CD4-positive, alpha-beta T cell treated with Interleukin-4 for 4 hours (primary cell): ENCODE measurements around the gene ESPL1.

Experiments used
- DNase-seq: peaks from one replicate; pipeline ENCODE4 v3.0.0-alpha.2; 2020

The ESPL1 gene

GRCh38 chr12:53267999-53268629, at the start of gene ESPL1:
Gene ESPL1, plus strand, starts transcription at chr12:53268299. Its CDS starts 468 bp downstream, at chr12:53268767.
- DNase-seq, result peak; percentile 81

- no peak for DNase-seq
These were observed 49.4 kb upstream of the ESPL1 start for GRCh38 chr12:53218551-53219291.

DNA sequence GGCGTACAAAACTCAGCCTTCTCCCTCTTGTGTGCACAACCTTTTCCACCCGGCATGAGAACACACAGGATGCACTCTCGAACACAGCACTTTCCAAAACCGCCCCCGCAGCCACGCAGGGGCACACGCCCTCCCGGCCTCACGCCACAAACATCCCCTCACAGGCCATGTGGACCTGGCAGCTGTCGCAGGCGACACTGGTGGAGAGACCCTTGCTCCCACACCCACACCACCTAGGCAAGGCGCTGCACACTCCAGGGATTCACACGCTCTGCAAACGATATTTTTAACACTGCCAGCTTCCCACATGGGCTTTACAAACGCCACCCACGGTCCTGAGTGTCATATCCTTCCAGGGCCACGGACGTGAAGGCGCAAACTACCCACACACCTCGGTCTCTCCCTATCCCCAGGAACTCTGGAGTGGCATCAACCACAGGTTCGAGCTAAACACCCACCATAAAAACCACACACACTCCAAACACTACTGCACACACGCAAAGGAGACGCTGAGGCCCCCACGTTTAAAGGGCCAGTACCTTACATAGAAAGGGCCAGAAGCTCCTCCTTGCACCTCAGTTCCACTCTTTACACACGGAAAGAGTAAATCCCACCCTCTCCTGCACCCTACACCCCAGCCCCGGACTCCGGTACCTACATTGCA, 48.7 kb upstream of the ESPL1 start:
- DNase-seq, result peak; percentile 41

DNA sequence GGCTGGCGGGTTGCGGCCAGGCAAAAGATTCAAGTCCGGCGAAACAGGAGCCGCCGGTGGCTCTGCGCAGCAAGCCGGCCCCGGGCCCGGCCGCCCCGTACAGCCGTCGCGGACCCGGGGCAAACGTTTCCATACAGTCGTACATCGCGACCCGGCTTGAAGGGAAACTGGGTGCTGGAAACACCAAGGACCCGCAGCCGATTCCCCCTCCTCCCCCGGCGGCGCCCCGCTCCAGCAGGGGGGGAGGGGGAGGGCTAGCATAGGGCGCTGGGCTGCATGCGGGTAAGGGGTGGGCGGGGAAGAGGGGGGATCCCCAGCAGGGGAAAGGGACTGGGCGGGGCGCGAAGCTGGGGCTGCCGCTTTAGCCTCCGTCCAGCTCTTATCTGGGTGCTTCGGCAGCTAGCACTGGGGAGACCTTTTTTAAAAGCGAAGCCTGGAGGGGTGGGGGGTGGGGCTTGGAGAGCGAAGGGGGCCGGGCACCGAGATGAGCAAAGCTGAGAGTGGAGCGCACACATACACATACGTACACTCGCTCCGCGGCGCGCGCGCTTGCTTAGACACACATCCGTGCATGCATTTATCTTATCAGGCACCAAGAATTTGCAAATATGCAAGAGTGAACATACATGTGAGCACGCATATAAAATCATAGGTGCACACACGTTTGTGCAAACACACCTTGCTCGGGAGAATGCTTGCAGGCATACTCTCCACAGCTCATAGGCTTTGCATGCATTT, 48.0 kb upstream of the ESPL1 start:
- DNase-seq, result peak; percentile 78

DNA sequence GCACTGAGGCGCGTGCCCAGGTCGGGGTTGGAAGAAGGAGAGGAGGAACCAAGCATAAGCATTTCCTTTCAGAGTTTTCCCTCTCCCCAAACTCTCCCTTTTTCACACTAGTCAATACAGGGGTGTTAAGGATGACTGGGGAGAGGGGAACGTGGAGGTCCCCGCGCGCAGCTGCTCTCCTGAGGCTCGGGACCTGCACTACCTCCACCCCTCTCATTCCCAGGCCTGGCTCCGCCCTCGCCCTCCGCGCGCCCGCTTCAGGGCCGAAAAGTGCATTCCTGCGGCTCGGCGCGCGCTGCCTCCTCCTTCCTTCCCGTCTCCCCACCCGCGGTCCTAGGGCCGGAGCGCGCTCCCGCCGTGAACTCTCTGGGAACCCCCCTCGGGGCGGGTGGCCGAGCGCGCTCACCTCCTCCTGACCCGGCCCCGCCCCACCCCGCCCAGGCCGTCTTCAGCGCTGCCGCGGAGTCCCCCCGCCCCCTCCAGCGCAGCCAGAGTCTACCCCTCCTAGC, 47.4 kb upstream of the ESPL1 start:
- DNase-seq, result peak; percentile 83

- peak; percentile 47 for DNase-seq
These were observed 46.7 kb upstream of the ESPL1 start for GRCh38 chr12:53221203-53222080.

DNA sequence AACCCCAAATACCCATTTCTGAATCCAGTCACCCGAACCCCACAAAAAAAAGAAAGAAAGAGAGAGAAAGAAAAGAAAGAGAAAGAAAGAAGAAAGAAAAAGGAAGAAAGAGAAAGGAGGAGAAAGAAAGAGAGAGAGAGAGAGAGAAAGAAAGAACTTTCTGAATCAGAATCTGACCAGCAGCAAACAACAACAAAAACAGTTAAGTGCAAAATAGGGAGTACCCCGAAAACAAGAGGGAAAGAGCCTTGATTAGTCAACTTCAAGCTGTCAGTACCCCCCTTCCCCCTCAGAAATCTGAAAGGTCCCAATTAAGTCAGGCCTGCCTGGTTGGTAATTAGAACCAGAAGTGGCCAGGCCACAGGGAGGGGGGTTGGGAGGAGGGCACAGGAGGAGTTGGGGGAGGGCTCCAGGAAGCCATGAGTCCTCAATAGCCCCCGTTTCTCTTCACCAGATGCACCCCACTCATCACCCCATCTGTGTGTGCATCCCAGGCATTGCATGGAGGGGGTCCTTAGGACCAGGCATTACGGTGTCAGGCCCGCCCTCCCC, 45.9 kb upstream of the ESPL1 start:
- DNase-seq, result no peak

GRCh38 chr12:53222806-53223261, 45.3 kb upstream of the ESPL1 start:
- DNase-seq, result no peak

- DNase-seq, result no peak
These were observed 44.6 kb upstream of the ESPL1 start for GRCh38 chr12:53223389-53224060.

DNA sequence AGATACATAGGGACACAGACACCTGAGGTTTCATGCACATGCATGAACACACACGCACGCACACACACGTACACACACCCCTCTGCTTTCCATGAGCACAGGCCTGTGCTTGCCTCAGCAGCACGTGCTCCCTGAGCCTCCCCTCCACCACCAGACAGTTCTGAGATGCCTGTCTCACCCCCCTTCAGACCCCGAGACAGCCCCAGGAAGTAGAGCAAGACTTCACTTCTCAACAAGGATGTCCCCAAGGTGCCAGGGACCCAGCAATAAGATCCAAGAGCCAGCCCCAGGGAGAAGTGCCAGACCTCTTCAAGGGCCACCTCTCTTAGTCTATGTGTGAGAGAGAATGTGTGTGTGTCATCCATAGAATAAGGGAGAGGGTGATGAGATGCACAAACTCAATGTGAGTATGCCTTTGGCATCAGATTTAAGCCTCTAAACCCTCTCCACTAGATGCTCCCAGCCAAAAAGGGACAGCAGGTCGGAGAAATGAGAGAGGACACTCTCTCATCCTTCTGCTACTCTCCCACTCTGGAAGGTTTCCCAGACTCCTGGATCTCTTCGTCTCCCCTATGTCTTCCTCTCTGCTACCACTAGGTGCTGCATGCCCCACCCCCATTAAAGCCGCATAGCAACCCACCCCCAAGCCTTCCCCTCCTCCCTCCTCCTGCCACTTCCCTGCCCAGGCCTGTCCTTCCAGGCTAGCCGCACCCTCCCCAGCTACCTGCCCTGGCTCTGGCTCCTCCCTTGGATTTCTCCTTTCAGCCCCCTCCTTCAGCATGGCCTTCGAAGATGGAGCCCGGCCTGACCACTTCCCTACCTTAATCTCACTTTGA, 43.8 kb upstream of the ESPL1 start:
- no peak for DNase-seq

DNA sequence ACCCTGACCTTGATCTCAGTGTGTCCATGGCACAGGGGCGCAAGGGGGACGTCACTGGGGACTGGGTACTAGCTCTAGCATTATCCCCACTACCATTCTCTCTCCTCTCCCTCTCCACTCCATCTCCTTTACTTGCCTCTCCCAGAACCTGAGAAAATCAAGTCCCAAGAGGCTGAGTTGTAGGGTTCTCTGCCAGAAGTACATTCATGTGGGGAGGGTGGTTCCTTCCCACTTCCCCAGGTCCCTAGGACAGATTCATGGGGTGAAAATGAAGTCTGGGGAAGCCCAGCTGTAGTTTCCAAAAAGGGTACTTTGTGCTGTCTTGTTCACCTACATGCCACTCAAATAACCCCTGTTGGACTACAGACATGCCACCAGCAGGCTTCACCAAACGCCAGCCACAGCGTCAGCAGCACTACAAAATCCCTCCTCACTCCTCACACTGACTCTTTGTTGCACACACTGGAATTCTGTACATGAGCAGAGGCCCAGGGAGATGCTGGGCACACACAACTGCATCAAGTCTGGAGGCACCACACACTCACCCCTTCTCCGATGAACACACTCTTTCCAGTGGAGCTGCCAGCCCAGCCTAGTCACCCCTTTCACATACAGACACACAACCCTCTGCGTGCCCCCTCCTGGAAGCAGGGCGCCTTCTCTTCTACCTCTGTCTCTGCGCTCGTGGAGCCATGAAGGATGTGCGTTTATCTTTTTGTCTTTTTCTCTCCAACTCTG, 43.0 kb upstream of the ESPL1 start:
- no peak for DNase-seq

DNA sequence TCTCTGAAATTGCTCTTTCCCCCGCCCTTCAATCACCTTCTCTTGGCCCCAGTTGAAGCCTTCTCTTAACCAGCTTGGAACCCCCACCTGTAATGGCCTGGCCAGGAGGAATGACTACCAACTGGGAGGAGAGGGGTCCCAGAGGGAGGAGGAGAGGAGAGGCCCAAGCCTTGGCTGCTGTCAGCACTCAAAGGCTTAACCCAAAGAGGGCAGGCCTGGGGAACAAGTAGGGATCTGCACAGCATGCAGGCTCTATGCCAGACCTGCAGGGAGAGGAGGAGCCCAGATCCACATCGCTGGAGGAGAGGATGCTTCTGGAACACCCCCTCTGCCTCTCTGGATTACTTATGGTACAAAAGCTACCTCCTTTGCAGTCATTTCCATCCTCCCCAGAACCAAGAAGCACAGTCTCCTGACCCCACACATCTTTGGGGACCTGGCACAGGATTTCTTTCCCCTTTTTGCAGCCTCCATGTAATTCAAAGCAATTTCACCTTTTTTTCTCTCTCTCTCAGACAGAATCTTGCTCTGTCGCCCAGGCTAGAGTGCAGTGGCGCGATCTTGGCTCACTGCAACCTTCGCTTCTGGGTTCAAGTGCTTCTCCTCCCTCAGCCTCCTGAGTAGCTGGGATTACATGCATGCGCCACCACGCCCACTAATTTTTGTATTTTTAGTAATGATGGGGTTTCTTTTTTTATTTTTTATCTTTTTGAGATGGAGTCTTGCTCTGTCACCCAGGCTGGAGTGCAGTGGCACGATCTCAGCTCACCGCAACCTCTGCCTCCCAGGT, 42.3 kb upstream of the ESPL1 start:
- no peak for DNase-seq

GRCh38 chr12:53226815-53227214, 41.3 kb upstream of the ESPL1 start:
- no peak for DNase-seq

DNA sequence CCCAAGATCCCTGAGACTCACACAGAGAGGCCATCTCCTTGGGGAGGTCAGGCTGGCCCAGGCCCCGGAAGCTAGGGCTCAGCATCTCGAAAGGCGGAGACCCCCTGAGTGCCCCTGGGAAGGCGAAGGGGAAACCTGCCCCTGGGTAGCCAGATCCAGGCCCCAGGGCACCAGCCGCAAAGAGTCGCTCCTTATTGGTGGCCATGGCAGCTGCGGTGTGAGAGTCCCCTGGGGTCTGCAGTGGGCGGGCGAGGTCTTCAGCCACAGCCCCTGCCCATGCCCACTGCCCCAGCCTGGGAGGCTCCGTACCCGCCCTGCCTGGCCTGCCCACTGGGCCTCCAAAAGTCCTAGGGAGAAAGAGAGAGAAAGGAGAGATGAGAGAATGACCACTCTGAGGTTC, 40.8 kb upstream of the ESPL1 start:
- no peak for DNase-seq

GRCh38 chr12:53227836-53228235, 40.3 kb upstream of the ESPL1 start:
- DNase-seq, result no peak

DNA sequence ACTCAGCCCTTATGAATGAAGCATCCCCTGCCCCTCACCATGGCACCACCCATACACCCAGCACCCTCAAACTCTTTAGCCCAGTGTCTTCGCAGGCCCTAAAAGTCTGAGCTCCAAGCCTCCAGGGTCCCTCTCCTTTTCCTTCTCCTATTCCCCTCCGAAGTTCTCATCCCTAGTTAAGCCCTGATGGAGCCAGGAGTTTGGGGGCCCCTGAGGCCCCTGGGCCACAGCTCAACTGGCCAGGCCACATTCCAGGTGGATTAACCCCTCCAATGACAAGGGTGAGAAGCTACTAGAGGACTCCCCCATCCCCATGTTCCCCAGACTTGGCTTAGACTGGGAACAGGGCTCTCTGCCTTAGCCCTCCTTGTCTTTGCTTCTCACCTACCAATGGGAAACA, 38.6 kb upstream of the ESPL1 start:
- DNase-seq, result no peak

DNA sequence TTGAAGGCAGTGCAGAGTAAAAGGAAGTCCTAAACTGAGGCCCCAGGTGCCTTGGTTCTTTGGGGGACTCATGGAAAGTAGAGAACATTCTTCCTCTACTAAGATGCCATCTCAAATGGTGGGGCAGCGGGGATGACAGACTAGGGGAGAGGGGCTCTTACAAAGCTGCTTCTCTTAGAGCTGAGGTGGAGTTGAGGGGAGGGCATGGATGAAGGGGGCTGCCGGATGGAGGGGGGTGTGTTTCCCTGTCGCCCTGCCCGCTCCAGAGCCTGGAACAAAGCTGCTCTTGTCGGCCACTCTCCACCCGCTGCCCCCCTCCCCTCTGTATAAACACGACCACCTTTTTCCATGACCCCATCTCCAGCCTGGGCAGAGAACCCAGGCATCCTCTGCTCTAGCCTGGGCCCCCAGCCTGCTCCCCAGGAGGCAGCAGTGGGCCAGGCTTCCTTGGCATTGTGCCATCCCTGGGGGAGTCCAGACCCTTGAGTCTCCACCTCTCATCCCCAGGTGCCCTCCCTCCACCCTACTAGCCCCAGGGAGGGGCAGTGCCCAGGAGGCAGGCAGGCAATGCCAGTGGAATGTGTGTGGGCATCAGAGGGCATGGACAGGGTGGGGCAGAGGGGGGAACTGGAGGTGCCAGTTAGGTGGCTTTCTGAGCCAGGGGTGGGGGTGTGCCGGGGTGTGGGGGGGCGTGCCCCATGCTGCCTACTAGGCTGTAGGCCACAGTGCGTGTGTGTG, 37.8 kb upstream of the ESPL1 start:
- no peak for DNase-seq

- DNase-seq, result no peak
These were observed 36.5 kb upstream of the ESPL1 start for GRCh38 chr12:53231671-53231920.
